ENCODE measurements around the gene LRRN2. TPM values are rescaled to one million over a fixed set of nuclear protein-coding genes. Genes with fewer than 3 reads are reported as not detected.
"Not testable (repeated sequence)": the region's sequence is repeated elsewhere in the genome, so short reads cannot be mapped to it uniquely, and the experiment has no call there.

Gene LRRN2
- total RNA-seq, 2 experiments from 2014 or later: not detected

DNA sequence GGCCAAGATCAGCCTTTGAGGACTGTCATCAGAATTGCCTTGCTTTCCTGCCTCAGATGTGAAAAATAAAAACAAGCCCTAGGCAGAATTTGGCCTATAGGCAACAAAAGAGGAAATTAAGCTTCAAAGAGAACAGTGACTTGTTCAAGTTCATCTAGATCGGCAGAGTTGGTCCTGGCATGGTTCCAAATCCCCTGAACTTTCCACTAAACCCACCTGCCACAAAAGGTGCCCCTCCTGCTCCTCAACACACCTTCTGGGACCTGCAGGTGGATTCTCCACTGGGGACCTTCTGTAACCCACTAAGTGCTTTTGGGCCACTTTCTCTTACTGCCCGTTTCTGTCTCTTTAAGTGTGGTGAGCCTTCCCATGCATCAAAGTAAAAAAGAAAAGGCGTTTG, 42.5 kb upstream of the LRRN2 start:
- Mint-ChIP-seq H3K9me3 (no peaks in the 10 kb centered on the region), H3K27me3 (peaks cover 18% of the 10 kb centered on the region), H3K4me1 (ENCODE audit: low read depth) (no peaks in the 10 kb centered on the region), H3K36me3 (ENCODE audit: low read depth) (no peaks in the 10 kb centered on the region), H3K27ac (no peak overlapping the region), H3K4me3 (no peak overlapping the region)
- Histone ChIP-seq H3K36me3 (ENCODE audit: insufficient read depth, low read length) (no peaks in the 10 kb centered on the region), H3K4me3 (ENCODE audit: low read length) (no peak overlapping the region), H3K27me3 (ENCODE audit: control insufficient read depth in 1 of 2, insufficient read depth in 2 of 2, low read length in 2 of 2) (peaks cover 0 to 3% of the 10 kb centered on the region in 2 experiments), H3K9me3 (ENCODE audit: control insufficient read depth in 1 of 2, insufficient read depth in 1 of 2, low read length in 2 of 2) (no peaks in the 10 kb centered on the region), H3K27ac (ENCODE audit: low read depth in 1 of 2, low read length in 2 of 2) (no peak overlapping the region), H3K4me1 (ENCODE audit: insufficient read depth, low read length) (no peaks in the 10 kb centered on the region)
- CTCF ChIA-PET: no interaction called here
- ATAC-seq (ENCODE audit: poor library complexity) (no peak), DNase-seq (no peak)
- no peak for TF ChIP-seq CTCF (IDR thresholded peaks at IDR 0.05)
- POLR2A ChIA-PET: no interaction called here
- intact Hi-C loops (cut with DNase I, micrococcal nuclease): no loop called here

GRCh38 chr1:204727438-204727837, 41.9 kb upstream of the LRRN2 start:
- H3K4me1 ChIP-seq (ENCODE audit: insufficient read depth, low read length); H3K27ac ChIP-seq (ENCODE audit: low read depth in 1 of 2, low read length in 2 of 2); H3K4me3 Mint-ChIP-seq; H3K9me3 ChIP-seq (ENCODE audit: control insufficient read depth in 1 of 2, insufficient read depth in 1 of 2, low read length in 2 of 2); POLR2A ChIA-PET; H3K4me3 ChIP-seq (ENCODE audit: low read length); intact Hi-C loops (cut with DNase I, micrococcal nuclease); DNase-seq; H3K4me1 Mint-ChIP-seq (ENCODE audit: low read depth); H3K27ac Mint-ChIP-seq; H3K36me3 ChIP-seq (ENCODE audit: insufficient read depth, low read length); H3K27me3 ChIP-seq (ENCODE audit: control insufficient read depth in 1 of 2, insufficient read depth in 2 of 2, low read length in 2 of 2); CTCF ChIA-PET; H3K9me3 Mint-ChIP-seq; ATAC-seq (ENCODE audit: poor library complexity); H3K36me3 Mint-ChIP-seq (ENCODE audit: low read depth): not testable (repeated sequence)
- H3K27me3 Mint-ChIP-seq: peaks cover 18% of the 10 kb centered on the region

DNA sequence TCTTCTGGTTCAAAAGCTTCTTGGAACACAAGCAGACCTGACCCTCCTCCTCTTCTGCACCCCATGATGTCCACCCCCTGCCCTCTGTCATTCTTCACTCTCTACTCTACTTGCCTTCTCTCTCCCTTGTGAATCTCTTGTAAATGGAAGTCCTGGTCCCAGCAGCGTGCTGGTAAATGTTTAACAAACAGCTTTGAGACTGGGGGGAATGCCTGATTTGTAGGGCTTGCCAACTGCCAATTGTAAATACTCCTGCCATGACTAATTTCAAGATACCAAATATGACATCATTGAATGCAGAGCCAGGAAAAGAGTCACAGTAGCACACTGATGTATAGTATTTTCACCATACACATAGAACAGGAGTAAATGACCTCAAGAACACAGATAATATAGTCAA, 40.9 kb upstream of the LRRN2 start:
- peaks cover 18% of the 10 kb centered on the region for H3K27me3 Mint-ChIP-seq
- no peaks in the 10 kb centered on the region for H3K9me3 Mint-ChIP-seq
- Histone ChIP-seq H3K27ac (ENCODE audit: low read depth in 1 of 2, low read length in 2 of 2) (no peak overlapping the region), H3K9me3 (ENCODE audit: control insufficient read depth in 1 of 2, insufficient read depth in 1 of 2, low read length in 2 of 2) (no peaks in the 10 kb centered on the region), H3K4me1 (ENCODE audit: insufficient read depth, low read length) (no peaks in the 10 kb centered on the region), H3K36me3 (ENCODE audit: insufficient read depth, low read length) (no peaks in the 10 kb centered on the region), H3K27me3 (ENCODE audit: control insufficient read depth in 1 of 2, insufficient read depth in 2 of 2, low read length in 2 of 2) (peaks cover 0 to 3% of the 10 kb centered on the region in 2 experiments), H3K4me3 (ENCODE audit: low read length) (no peak overlapping the region)
- H3K36me3 Mint-ChIP-seq (ENCODE audit: low read depth): no peaks in the 10 kb centered on the region
- ChIA-PET CTCF (no interaction called here), POLR2A (no interaction called here)
- H3K4me3 Mint-ChIP-seq: no peak overlapping the region
- no peak for DNase-seq
- no peak for TF ChIP-seq CTCF (IDR thresholded peaks at IDR 0.05)
- no peak overlapping the region for H3K27ac Mint-ChIP-seq
- intact Hi-C loops (cut with DNase I, micrococcal nuclease): no loop called here
- ATAC-seq (ENCODE audit: poor library complexity): no peak
- no peaks in the 10 kb centered on the region for H3K4me1 Mint-ChIP-seq (ENCODE audit: low read depth)

DNA sequence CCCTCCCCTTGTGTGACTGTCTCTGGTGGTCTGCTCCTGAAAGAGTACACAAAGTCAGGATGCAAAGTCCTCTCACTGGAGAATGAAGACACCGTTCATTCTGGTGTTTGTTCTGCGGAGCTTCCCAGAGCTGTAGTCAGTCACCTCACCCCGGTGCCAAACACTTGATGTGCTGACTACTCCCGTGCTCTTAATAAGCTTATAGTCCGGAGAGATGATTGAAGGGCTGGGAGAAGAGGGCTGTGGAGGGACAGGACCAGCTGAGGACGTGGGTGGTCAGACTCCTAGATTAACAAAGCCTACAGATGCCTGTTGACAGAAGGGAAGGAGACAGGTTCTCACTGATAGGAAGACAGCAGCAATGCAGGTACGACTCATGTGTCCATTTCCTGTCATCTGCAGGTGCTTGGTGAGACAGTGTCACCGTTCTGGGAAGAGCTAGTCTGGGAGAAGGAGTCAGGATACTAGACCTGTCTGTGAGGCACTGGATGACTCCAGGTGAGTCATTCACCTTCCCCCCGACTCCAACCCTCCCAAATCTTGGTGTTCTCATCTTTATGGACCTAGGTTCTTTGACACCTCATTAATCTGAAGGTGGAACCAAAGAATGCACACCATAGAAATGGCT, 40.4 kb upstream of the LRRN2 start:
- intact Hi-C loops (cut with DNase I, micrococcal nuclease): no loop called here
- Histone ChIP-seq H3K27ac (ENCODE audit: low read depth in 1 of 2, low read length in 2 of 2) (no peak overlapping the region), H3K4me1 (ENCODE audit: insufficient read depth, low read length) (no peaks in the 10 kb centered on the region), H3K4me3 (ENCODE audit: low read length) (no peak overlapping the region), H3K27me3 (ENCODE audit: control insufficient read depth in 1 of 2, insufficient read depth in 2 of 2, low read length in 2 of 2) (peaks cover 0 to 3% of the 10 kb centered on the region in 2 experiments), H3K36me3 (ENCODE audit: insufficient read depth, low read length) (no peaks in the 10 kb centered on the region), H3K9me3 (ENCODE audit: control insufficient read depth in 1 of 2, insufficient read depth in 1 of 2, low read length in 2 of 2) (no peaks in the 10 kb centered on the region)
- ATAC-seq (ENCODE audit: poor library complexity) (no peak), DNase-seq (no peak)
- H3K27me3 Mint-ChIP-seq: peaks cover 18% of the 10 kb centered on the region
- no peaks in the 10 kb centered on the region for H3K36me3 Mint-ChIP-seq (ENCODE audit: low read depth)
- POLR2A ChIA-PET: no interaction called here
- H3K4me3 Mint-ChIP-seq: no peak overlapping the region
- CTCF ChIA-PET: no interaction called here
- no peak overlapping the region for H3K27ac Mint-ChIP-seq
- no peaks in the 10 kb centered on the region for H3K4me1 Mint-ChIP-seq (ENCODE audit: low read depth)
- TF ChIP-seq CTCF (IDR thresholded peaks at IDR 0.05): no peak
- H3K9me3 Mint-ChIP-seq: no peaks in the 10 kb centered on the region
